Activated T-helper 1 cell treated with Interleukin-2 at 50 U/mL for 16 hours (primary cell): ENCODE results near the gene HTR7.

Source experiments
- DNase-seq: peaks from one replicate; pipeline ENCODE4 v3.0.0-alpha.2; 2020; ENCODE audit warnings: low read depth

Gene HTR7

GRCh38 chr10:90804354-90804753 is 53.5 kb downstream of the HTR7 start:
- DNase-seq, result no peak

GRCh38 chr10:90801608-90802007 is 56.2 kb downstream of the HTR7 start:
- DNase-seq, result no peak

- DNase-seq, result no peak
Measured at GRCh38 chr10:90800232-90800796, 57.5 kb downstream of the HTR7 start.

GRCh38 chr10:90799172-90799571 is 58.7 kb downstream of the HTR7 start:
- no peak for DNase-seq

- DNase-seq, result no peak
Measured at GRCh38 chr10:90798482-90798881, 59.4 kb downstream of the HTR7 start.

GRCh38 chr10:90790422-90790821 is 67.4 kb downstream of the HTR7 start:
- no peak for DNase-seq

- no peak for DNase-seq
Measured at GRCh38 chr10:90788968-90789367, 68.9 kb downstream of the HTR7 start.

GRCh38 chr10:90788199-90788491 is 69.7 kb downstream of the HTR7 start:
- DNase-seq, result no peak

GRCh38 chr10:90787393-90788198 is 70.2 kb downstream of the HTR7 start:
- no peak for DNase-seq

- DNase-seq, result no peak
Measured at GRCh38 chr10:90785782-90786181, 72.1 kb downstream of the HTR7 start.

GRCh38 chr10:90784771-90785170 is 73.1 kb downstream of the HTR7 start:
- DNase-seq, result no peak

GRCh38 chr10:90780488-90780887 is 77.4 kb downstream of the HTR7 start:
- DNase-seq, result no peak

- no peak for DNase-seq
Measured at GRCh38 chr10:90779548-90779947, 78.3 kb downstream of the HTR7 start.

GRCh38 chr10:90777621-90778020 is 80.2 kb downstream of the HTR7 start:
- no peak for DNase-seq

- no peak for DNase-seq
Measured at GRCh38 chr10:90775351-90776028, 82.3 kb downstream of the HTR7 start.

GRCh38 chr10:90769946-90770841 is 87.6 kb downstream of the HTR7 start:
- DNase-seq, result no peak

GRCh38 chr10:90751107-90751997 is 106.5 kb downstream of the HTR7 start:
- DNase-seq, result no peak

- no peak for DNase-seq
Measured at GRCh38 chr10:90746829-90747228, 111.0 kb downstream of the HTR7 start.

GRCh38 chr10:90745565-90745964 is 112.3 kb downstream of the HTR7 start:
- DNase-seq, result no peak

GRCh38 chr10:90743291-90743690 is 114.5 kb downstream of the HTR7 start:
- no peak for DNase-seq

- no peak for DNase-seq
Measured at GRCh38 chr10:90741926-90742565, 115.8 kb downstream of the HTR7 start.
